ENCODE data around the gene AFAP1.

Gene AFAP1

GRCh38 chr4:7910263-7910896 is 29.3 kb downstream of the AFAP1 start:
- DNase-seq = no peak

GRCh38 chr4:7909463-7910262 is 30.0 kb downstream of the AFAP1 start:
- DNase-seq = no peak

GRCh38 chr4:7908668-7909067 is 31.0 kb downstream of the AFAP1 start:
- no peak for DNase-seq

- no peak for DNase-seq
Measured at GRCh38 chr4:7907142-7907541, 32.5 kb downstream of the AFAP1 start.

- no peak for DNase-seq
Measured at GRCh38 chr4:7906171-7906701, 33.4 kb downstream of the AFAP1 start.

DNA sequence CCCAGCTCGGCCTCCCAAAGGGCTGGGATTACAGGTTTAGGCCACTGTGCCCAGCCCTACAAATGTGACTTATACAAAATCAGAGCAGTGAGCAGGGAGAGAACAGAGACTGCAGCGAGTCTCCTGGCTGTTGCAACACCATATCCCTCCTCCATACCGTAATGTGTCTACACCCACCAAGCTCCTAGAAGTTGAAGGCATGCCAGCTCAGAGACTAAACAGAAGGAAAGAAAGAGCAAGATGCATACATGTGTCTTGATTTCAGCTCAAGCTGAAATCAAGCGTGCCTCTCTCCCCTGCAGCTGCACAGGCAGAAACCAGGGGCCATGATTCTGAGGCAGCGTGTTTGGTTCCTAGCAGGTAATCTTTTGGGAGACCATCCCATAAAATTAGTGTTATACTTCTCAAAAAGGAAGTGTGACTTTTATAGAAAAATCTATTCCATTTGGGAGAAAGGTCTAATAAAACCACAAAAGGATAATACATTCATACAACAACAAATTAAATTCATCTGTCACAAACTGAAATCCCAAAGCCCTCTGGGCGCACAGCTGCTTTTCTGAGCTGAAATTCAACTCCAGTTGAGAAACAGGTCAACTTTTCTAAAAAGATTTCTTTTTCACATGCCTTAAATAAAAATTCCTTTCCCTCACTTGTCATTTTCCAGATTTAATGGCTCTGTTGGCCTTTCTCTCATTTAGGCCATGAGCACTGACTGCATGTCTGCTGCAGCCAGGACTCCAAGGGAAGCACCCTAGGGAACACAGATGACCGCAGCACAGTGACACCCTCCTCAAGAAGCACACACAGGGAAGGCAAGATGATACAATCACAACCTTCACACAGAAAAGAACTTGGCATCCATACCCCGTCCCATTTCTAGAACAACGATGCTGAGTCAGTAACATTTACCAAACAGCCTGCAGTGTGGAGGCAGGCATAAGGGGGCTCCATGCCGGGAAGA is 34.4 kb downstream of the AFAP1 start:
- no peak for DNase-seq

- no peak for DNase-seq
Measured at GRCh38 chr4:7903791-7904516, 35.7 kb downstream of the AFAP1 start.

DNA sequence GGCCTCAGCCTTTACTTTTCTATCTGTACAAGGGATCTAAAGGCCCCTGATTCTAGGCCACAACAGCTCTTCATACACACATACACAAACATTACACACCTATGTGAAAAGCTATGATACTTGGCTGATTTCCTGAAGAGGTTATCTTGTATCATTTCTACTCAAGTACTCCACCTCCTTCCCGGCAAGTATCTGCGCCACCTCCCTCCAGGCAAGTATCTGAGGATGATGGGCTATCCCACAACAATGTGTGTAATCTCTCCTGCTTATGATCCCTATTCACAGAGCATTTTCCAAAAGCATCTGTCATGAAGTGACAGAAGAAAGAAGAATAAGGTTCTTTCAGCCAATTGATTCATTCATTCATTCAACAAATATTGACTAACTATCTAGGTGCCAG is 36.8 kb downstream of the AFAP1 start:
- no peak for DNase-seq

- DNase-seq = no peak
Measured at GRCh38 chr4:7902101-7902553, 37.5 kb downstream of the AFAP1 start.

- no peak for DNase-seq
Measured at GRCh38 chr4:7901311-7901885, 38.3 kb downstream of the AFAP1 start.

- DNase-seq = no peak
Measured at GRCh38 chr4:7900334-7900909, 39.2 kb downstream of the AFAP1 start.

DNA sequence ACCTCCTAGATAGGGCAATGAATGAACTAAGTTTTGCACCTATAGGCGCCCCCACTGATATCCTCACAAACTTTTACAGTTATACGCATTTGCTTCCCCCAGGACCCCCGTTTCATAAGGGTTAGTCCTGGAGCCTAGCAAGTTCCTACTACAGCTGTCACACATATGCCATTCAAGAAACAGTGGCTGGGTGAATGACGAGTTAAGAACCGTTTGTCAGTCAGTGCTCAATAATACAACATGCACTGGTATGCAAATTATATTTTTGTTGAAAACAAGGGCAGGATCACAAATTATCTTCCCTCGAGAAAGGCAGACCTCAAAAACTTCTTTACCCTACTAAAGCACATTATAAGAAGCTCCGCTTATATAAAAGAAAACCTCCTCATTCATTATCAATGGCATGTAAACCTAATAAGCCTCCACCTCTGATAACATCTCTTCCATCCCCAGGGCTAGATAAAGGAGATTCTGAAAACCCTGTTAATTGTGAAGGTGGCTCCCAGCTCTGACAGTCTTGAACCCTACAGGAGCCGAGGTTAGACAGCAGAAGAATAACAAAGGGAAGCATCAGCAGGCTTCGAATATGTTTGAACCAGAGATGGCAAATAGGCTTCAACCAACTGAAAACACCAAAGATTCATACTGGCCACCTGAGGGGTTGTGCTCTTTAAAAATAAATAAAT is 40.3 kb downstream of the AFAP1 start:
- DNase-seq = no peak

DNA sequence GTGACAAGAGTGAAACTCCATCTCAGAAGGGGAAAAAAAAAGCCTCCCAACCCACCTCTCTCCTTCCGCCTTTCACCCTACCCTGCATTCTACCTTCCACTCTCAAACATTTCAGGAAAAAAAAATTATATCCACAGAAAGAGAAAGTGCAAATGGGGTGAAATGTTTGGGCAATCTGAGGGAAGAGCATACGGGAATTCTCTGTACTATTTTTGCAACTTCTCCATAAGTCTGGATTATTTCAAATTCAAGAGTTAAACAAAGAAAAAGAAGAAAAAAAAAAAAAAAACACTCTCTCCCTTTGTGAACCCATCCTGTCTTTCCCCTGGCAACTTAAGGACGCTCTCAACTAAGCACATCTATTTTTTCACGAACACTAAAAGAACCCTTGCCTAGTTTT is 41.3 kb downstream of the AFAP1 start:
- no peak for DNase-seq

- no peak for DNase-seq
Measured at GRCh38 chr4:7897811-7898210, 41.9 kb downstream of the AFAP1 start.

GRCh38 chr4:7894677-7895181 is 44.9 kb downstream of the AFAP1 start:
- no peak for DNase-seq

- no peak for DNase-seq
Measured at GRCh38 chr4:7894098-7894676, 45.5 kb downstream of the AFAP1 start.

- no peak for DNase-seq
Measured at GRCh38 chr4:7893539-7893938, 46.1 kb downstream of the AFAP1 start.

- no peak for DNase-seq
Measured at GRCh38 chr4:7892212-7893019, 47.2 kb downstream of the AFAP1 start.

GRCh38 chr4:7890635-7891393 is 48.8 kb downstream of the AFAP1 start:
- DNase-seq = no peak

All from activated CD4-positive, alpha-beta T cell treated with anti-CD3 and anti-CD28 coated beads, Interleukin-2, amount 50 U/mL, for 1 hour (primary cell).